RWPE2 (cell line): ENCODE measurements around the gene PLSCR2.

ENCODE experiments used
- ATAC-seq: fragments of 200-7000 bp; cut with Tn5 transposase; 3 replicates; pipeline ENCODE4 v1.9.1; 2021; ENCODE audit warnings: low read depth
- DNase-seq: peaks from one replicate; pipeline ENCODE4 v3.0.0-alpha.2; 2020; ENCODE audit warnings: low spot score
- H3K27ac ChIP-seq: fragments of 450-650 bp; 2 replicates; pipeline ENCODE4 v1.5.1; 2017; ENCODE audit warnings: mild to moderate bottlenecking; ENCODE audit not compliant: poor library complexity, severe bottlenecking
- H3K27me3 ChIP-seq: fragments of 250-450 bp; sonication (Bioruptor Pico); 2 replicates; pipeline ENCODE4 v1.5.1; 2021; ENCODE audit warnings: mild to moderate bottlenecking, moderate library complexity; ENCODE audit not compliant: insufficient read depth, poor library complexity, severe bottlenecking
- H3K36me3 ChIP-seq: fragments of 250-450 bp; sonication (Bioruptor Pico); 2 replicates; pipeline ENCODE4 v1.5.1; 2020; ENCODE audit warnings: low read depth, mild to moderate bottlenecking, moderate library complexity
- H3K4me1 ChIP-seq: fragments of 250-450 bp; sonication (Bioruptor Pico); 2 replicates; pipeline ENCODE4 v1.5.1; 2021; ENCODE audit warnings: mild to moderate bottlenecking, moderate library complexity; ENCODE audit not compliant: insufficient read depth, poor library complexity, severe bottlenecking
- H3K4me3 ChIP-seq: fragments of 250-450 bp; sonication (Bioruptor Pico); 2 replicates; pipeline ENCODE4 v1.5.1; 2021; ENCODE audit warnings: mild to moderate bottlenecking, moderate library complexity; ENCODE audit not compliant: severe bottlenecking
- H3K9me3 ChIP-seq: fragments of 250-450 bp; sonication (Bioruptor Pico); 2 replicates; pipeline ENCODE4 v1.5.1; 2021; ENCODE audit warnings: mild to moderate bottlenecking, moderate library complexity; ENCODE audit not compliant: severe bottlenecking
- TF ChIP-seq, protein P1 (sequence below): fragments of 450-650 bp; IDR thresholded peaks from one replicate; pipeline ENCODE4 v1.5.1; 2017; ENCODE audit warnings: mild to moderate bottlenecking, moderate library complexity; ENCODE audit not compliant: poor library complexity, severe bottlenecking

Gene PLSCR2

DNA sequence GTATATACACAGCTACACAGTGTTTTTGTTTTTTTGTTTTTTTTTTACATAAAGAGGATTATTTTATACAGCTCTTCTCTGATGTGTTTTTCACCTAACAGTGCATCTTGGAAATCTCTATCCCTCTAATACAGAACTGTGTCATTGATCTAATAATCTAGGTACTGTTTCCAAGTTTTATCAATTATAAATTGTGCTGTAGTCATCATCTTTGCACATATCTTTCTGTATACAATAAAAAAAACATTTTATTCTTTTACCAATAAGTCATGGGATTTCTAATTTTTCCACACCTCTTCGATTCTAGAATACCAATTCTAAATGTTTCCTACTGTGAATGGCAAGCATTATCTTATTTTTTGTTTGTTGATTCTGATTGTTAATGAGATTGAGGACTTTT lies 1.7 kb upstream of the PLSCR2 start:
- Histone ChIP-seq H3K27me3 (no peaks in the 10 kb centered on the region), H3K27ac (no peak overlapping the region), H3K9me3 (no peaks in the 10 kb centered on the region), H3K36me3 (no peaks in the 10 kb centered on the region), H3K4me3 (no peak overlapping the region), H3K4me1 (peaks cover 17% of the 10 kb centered on the region)
- ATAC-seq: no peak
- DNase-seq: no peak
- TF ChIP-seq, protein P1, sequence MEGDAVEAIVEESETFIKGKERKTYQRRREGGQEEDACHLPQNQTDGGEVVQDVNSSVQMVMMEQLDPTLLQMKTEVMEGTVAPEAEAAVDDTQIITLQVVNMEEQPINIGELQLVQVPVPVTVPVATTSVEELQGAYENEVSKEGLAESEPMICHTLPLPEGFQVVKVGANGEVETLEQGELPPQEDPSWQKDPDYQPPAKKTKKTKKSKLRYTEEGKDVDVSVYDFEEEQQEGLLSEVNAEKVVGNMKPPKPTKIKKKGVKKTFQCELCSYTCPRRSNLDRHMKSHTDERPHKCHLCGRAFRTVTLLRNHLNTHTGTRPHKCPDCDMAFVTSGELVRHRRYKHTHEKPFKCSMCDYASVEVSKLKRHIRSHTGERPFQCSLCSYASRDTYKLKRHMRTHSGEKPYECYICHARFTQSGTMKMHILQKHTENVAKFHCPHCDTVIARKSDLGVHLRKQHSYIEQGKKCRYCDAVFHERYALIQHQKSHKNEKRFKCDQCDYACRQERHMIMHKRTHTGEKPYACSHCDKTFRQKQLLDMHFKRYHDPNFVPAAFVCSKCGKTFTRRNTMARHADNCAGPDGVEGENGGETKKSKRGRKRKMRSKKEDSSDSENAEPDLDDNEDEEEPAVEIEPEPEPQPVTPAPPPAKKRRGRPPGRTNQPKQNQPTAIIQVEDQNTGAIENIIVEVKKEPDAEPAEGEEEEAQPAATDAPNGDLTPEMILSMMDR: no peak

- no peaks in the 10 kb centered on the region for H3K27me3 ChIP-seq
- DNase-seq: no peak
- no peaks in the 10 kb centered on the region for H3K9me3 ChIP-seq
- ATAC-seq: no peak
- TF ChIP-seq, protein P1: no peak
- H3K36me3 ChIP-seq: no peaks in the 10 kb centered on the region
- no peak overlapping the region for H3K27ac ChIP-seq
- H3K4me1 ChIP-seq: peaks cover 17% of the 10 kb centered on the region
- no peak overlapping the region for H3K4me3 ChIP-seq
Measured at GRCh38 chr3:146470425-146470990, 1.1 kb upstream of the PLSCR2 start.

DNA sequence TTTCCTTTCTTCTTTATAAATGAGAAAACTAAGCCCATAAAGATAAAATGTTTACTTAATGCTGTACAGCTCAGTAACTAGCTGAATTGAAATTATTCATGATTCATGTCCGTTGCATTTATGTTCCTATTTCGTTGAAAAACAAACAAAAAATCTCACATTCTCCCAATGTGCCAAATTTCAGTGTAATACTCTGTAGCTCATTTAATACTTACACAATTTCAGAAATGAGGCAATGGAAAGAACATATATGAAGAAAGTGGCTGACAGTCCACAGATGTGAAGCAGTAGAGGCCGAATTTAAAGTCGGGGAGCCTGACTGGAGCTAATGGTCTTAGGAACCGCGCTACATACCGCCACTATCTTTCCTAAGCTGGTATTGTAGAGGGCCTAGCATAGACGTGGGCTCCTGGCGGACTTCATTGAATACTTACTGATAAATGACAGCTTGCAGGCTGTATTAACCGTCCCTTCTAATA lies 651 bp downstream of the PLSCR2 start:
- Histone ChIP-seq H3K27me3 (no peaks in the 10 kb centered on the region), H3K9me3 (no peaks in the 10 kb centered on the region), H3K4me3 (no peak overlapping the region), H3K4me1 (peaks cover 30% of the 10 kb centered on the region), H3K27ac (peak overlapping the region; percentile 20), H3K36me3 (no peaks in the 10 kb centered on the region)
- TF ChIP-seq, protein P1: no peak
- DNase-seq (no peak), ATAC-seq (peak; percentile 46)

DNA sequence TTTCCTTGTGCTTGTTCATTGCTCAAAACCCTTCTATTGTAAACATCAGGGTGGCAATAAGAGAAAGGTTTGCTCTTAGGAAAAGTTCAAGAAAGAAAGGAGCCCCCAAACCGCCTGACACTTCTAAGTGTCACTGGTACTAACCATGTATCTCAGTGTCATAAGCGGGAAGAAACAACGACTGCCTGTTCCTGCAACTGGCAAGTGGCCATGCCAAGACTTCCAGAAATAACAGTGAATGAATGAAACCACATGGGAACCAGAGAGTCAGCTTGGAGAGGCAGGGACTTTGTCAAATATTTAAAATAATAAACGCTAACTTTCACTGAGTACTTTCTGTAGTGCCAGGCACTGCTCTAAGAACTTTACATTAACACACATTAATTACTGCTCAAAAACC lies 1.1 kb downstream of the PLSCR2 start:
- ATAC-seq (no peak), DNase-seq (no peak)
- peak overlapping the region; percentile 20 for H3K27ac ChIP-seq
- H3K36me3 ChIP-seq: no peaks in the 10 kb centered on the region
- H3K4me3 ChIP-seq: no peak overlapping the region
- no peaks in the 10 kb centered on the region for H3K27me3 ChIP-seq
- H3K4me1 ChIP-seq: peaks cover 27% of the 10 kb centered on the region
- TF ChIP-seq, protein P1: no peak
- no peaks in the 10 kb centered on the region for H3K9me3 ChIP-seq

DNA sequence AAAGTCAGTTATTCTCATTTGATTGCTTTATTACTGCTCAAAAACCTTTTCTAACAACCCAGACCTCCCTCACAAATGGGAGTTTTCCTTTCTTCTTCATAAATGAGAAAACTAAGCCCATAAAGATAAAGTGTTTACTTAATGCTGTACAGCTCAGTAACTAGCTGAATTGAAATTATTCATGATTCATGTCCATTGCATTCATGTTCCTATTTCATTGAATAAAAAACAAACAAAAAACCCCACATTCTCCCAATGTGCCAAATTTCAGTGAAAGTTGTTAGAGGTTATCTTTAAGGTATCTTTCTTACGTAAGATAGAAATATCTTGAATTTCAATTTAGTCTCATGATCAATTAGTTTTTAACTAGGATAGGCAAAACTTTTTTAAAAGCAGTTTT lies 2.8 kb downstream of the PLSCR2 start:
- no peaks in the 10 kb centered on the region for H3K9me3 ChIP-seq
- H3K36me3 ChIP-seq: no peaks in the 10 kb centered on the region
- no peak overlapping the region for H3K4me3 ChIP-seq
- H3K4me1 ChIP-seq: peaks cover 27% of the 10 kb centered on the region
- TF ChIP-seq, protein P1: no peak
- ATAC-seq (peak; percentile 44; the same call in 2 of the 3 replicates), DNase-seq (no peak)
- no peaks in the 10 kb centered on the region for H3K27me3 ChIP-seq
- peak overlapping the region; percentile 16 for H3K27ac ChIP-seq
